Measurements from ENCODE around the gene MYO5C.

- TF ChIP-seq POLR2AphosphoS5 (IDR thresholded peaks at IDR 0.05; ENCODE audit: insufficient read depth in 1 of 2, low read depth in 1 of 2) (no peak), CTCF (IDR thresholded peaks at IDR 0.05) (no peak), POLR2A (IDR thresholded peaks at IDR 0.05) (no peak)
Observed at GRCh38 chr15:52258461-52258860, 37.1 kb downstream of the MYO5C start.

Data from vagina (tissue), 2 donors.